PC-9 (cell line): ENCODE results near the gene ADPRM. TPM values are rescaled to one million over a fixed set of nuclear protein-coding genes. Genes with fewer than 3 reads are reported as not detected.

Source experiments
- BruUV-seq: library from RNA; stranded (reverse); fragments of 400-500 nt; replicated peaks from 2 replicates; lab custom pipeline; 2021; lab: Mats Ljungman, UMichigan
- CTCF ChIA-PET: fragments of 300-600 bp; sonication (Branson Sonifier 250); formaldehyde crosslinking; loops from one replicate; lab custom pipeline; 2022; ENCODE audit warnings: antibody characterized with exemption; lab: Charles Lee
- POLR2A ChIA-PET: fragments of 300-600 bp; sonication (Branson Sonifier 250); formaldehyde crosslinking; loops from one replicate; lab custom pipeline; 2022; ENCODE audit warnings: antibody characterized with exemption; ENCODE audit not compliant: unreplicated experiment; lab: Charles Lee
- DNase-seq, 2 experiments: peaks; one replicate each; pipeline versions ENCODE4 v3.0.0 to v3.0.0-alpha.2; 2015 to 2022; ENCODE audit warnings: mixed read lengths in 1 of 2
- H2AFZ ChIP-seq: fragments of 200-600 bp; sonication (generic); 2 replicates; pipeline ENCODE4 v1.8.1; 2017; ENCODE audit warnings: antibody characterized with exemption
- H3F3A ChIP-seq: fragments of 200-600 bp; sonication (generic); 2 replicates; pipeline ENCODE4 v1.8.1; 2017; ENCODE audit warnings: antibody characterized with exemption, mild to moderate bottlenecking, low read depth; ENCODE audit not compliant: insufficient read depth
- H3K27ac ChIP-seq: fragments of 200-600 bp; sonication (generic); 2 replicates; pipeline ENCODE4 v1.6.1; 2016; ENCODE audit warnings: mixed run types
- H3K27me3 ChIP-seq: fragments of 200-600 bp; sonication (generic); 2 replicates; pipeline ENCODE4 v1.6.1; 2016; ENCODE audit warnings: low read depth, mixed run types; ENCODE audit not compliant: insufficient read depth
- H3K36me3 ChIP-seq: fragments of 200-600 bp; sonication (generic); 2 replicates; pipeline ENCODE4 v1.6.1; 2016; ENCODE audit warnings: low read depth, mixed run types
- H3K4me1 ChIP-seq: fragments of 200-600 bp; sonication (generic); replicated peaks from 2 replicates; pipeline ENCODE4 v1.6.1; 2016; ENCODE audit warnings: mixed run types; ENCODE audit not compliant: insufficient read depth
- H3K4me2 ChIP-seq: fragments of 200-600 bp; sonication (generic); 2 replicates; pipeline ENCODE4 v1.6.1; 2017; ENCODE audit warnings: mixed run types
- H3K4me3 ChIP-seq: fragments of 200-600 bp; sonication (generic); 2 replicates; pipeline ENCODE4 v1.6.1; 2016; ENCODE audit warnings: mixed run types
- H3K79me2 ChIP-seq: fragments of 200-600 bp; sonication (generic); 2 replicates; pipeline ENCODE4 v1.6.1; 2017; ENCODE audit warnings: low read depth, mixed run types
- H3K9me2 ChIP-seq: fragments of 200-600 bp; sonication (generic); 2 replicates; pipeline ENCODE4 v1.8.1; 2017; ENCODE audit warnings: mild to moderate bottlenecking; ENCODE audit not compliant: insufficient read depth
- H3K9me3 ChIP-seq: fragments of 200-600 bp; sonication (generic); 2 replicates; pipeline ENCODE4 v1.8.1; 2016; ENCODE audit warnings: low read depth; ENCODE audit not compliant: insufficient read depth
- H4K20me1 ChIP-seq: fragments of 200-600 bp; sonication (generic); 2 replicates; pipeline ENCODE4 v1.8.1; 2017; ENCODE audit not compliant: insufficient read depth
- EZH2 ChIP-seq: fragments of 200-600 bp; sonication (generic); IDR thresholded peaks from 2 replicates; pipeline ENCODE4 v1.8.0; 2017; ENCODE audit warnings: antibody characterized with exemption, low read depth
- intact Hi-C: fragments of 100-400 bp; cut with micrococcal nuclease; formaldehyde crosslinking; loops from one replicate; pipeline ENCODE4 v1.10.0; 2022; ENCODE audit not compliant: unreplicated experiment
- total RNA-seq: library from RNA; stranded (reverse); gene quantifications from 2 replicates; pipeline ENCODE4 v1.2.3, GENCODE V29; 2021
- TF ChIP-seq, protein P1 (sequence below): fragments of 200-600 bp; sonication (generic); conservative IDR thresholded peaks from 2 replicates; pipeline ENCODE4 v1.6.1; 2017; ENCODE audit warnings: mixed run types, antibody characterized with exemption, mild to moderate bottlenecking, moderate library complexity

ADPRM gene
- total RNA-seq, 1 experiment from 2014 or later, result 6.4 TPM

GRCh38 chr17:10661437-10661836 is 36.0 kb upstream of the ADPRM start:
- no peaks in the 10 kb centered on the region for H3F3A ChIP-seq
- no peaks in the 10 kb centered on the region for H3K9me2 ChIP-seq
- H3K79me2 ChIP-seq, result no peaks in the 10 kb centered on the region
- no peak overlapping the region for H3K4me3 ChIP-seq
- no peak overlapping the region for H3K4me2 ChIP-seq
- intact Hi-C loops, result no loop called here
- ChIA-PET POLR2A (no interaction called here), CTCF (no interaction called here)
- BruUV-seq, result no TSS peak
- H3K9me3 ChIP-seq, result no peaks in the 10 kb centered on the region
- no peak overlapping the region for H2AFZ ChIP-seq
- H3K27ac ChIP-seq, result no peak overlapping the region
- TF ChIP-seq, protein P1, sequence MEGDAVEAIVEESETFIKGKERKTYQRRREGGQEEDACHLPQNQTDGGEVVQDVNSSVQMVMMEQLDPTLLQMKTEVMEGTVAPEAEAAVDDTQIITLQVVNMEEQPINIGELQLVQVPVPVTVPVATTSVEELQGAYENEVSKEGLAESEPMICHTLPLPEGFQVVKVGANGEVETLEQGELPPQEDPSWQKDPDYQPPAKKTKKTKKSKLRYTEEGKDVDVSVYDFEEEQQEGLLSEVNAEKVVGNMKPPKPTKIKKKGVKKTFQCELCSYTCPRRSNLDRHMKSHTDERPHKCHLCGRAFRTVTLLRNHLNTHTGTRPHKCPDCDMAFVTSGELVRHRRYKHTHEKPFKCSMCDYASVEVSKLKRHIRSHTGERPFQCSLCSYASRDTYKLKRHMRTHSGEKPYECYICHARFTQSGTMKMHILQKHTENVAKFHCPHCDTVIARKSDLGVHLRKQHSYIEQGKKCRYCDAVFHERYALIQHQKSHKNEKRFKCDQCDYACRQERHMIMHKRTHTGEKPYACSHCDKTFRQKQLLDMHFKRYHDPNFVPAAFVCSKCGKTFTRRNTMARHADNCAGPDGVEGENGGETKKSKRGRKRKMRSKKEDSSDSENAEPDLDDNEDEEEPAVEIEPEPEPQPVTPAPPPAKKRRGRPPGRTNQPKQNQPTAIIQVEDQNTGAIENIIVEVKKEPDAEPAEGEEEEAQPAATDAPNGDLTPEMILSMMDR, result no peak
- no peak for TF ChIP-seq EZH2
- H3K36me3 ChIP-seq, result no peaks in the 10 kb centered on the region
- no peaks in the 10 kb centered on the region for H4K20me1 ChIP-seq
- no peak for DNase-seq
- no peaks in the 10 kb centered on the region for H3K4me1 ChIP-seq
- H3K27me3 ChIP-seq, result 0 out of 2 replicates have a peak, but pooled peaks cover 2% of the 10 kb centered on the region

- CTCF ChIA-PET, result no interaction called here
- no TSS peak for BruUV-seq
These were observed 34.2 kb upstream of the ADPRM start for GRCh38 chr17:10663231-10663630.

DNA sequence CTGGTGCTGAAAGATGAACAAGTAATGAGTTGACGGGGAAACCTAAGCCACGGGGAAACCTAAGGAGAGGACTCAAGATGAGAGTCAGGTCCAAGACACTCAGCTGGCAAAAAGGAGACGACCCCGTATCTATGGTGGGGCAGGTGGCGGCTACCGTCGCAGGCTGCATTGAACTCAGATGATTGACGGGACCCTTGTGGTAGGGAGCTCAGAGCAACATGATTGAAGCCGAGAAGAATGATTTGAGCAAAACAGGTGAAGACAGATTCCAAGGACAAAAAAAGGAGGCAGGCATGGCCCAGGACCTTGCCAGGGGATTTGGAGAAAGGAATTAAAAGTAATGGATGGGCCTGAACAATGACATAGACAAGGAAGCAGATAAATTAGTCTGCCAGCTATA is 32.8 kb upstream of the ADPRM start:
- ChIA-PET POLR2A (no interaction called here), CTCF (no interaction called here)
- Histone ChIP-seq H4K20me1 (no peaks in the 10 kb centered on the region), H3F3A (no peaks in the 10 kb centered on the region), H3K4me3 (no peak overlapping the region), H3K36me3 (no peaks in the 10 kb centered on the region), H3K27ac (no peak overlapping the region), H3K9me3 (no peaks in the 10 kb centered on the region), H3K27me3 (no peaks in the 10 kb centered on the region), H3K4me1 (no peaks in the 10 kb centered on the region), H3K4me2 (no peak overlapping the region), H3K79me2 (no peaks in the 10 kb centered on the region), H2AFZ (no peak overlapping the region), H3K9me2 (no peaks in the 10 kb centered on the region)
- no peak for TF ChIP-seq EZH2
- TF ChIP-seq, protein P1, result no peak
- DNase-seq, result no peak
- no TSS peak for BruUV-seq
- intact Hi-C loops, result no loop called here

More at GRCh38 chr17:10663231-10663630, 34.2 kb upstream of the ADPRM start:
- Histone ChIP-seq H3K36me3 (no peaks in the 10 kb centered on the region), H3K9me2 (no peaks in the 10 kb centered on the region), H4K20me1 (no peaks in the 10 kb centered on the region), H3K4me3 (no peak overlapping the region), H3K9me3 (no peaks in the 10 kb centered on the region), H3F3A (no peaks in the 10 kb centered on the region), H3K4me2 (no peak overlapping the region), H3K27ac (no peak overlapping the region), H3K4me1 (no peaks in the 10 kb centered on the region), H2AFZ (no peak overlapping the region), H3K27me3 (no peaks in the 10 kb centered on the region), H3K79me2 (no peaks in the 10 kb centered on the region)
- intact Hi-C loops, result no loop called here
- TF ChIP-seq, protein P1, result no peak
- TF ChIP-seq EZH2, result no peak
- POLR2A ChIA-PET, result no interaction called here
- no peak for DNase-seq
